Endodermal cell (in vitro differentiated cells): Measurements from ENCODE around the gene TGFB1. TPM values are rescaled to one million over a fixed set of nuclear protein-coding genes. Genes with fewer than 3 reads are reported as not detected.

Experiments used
- DNase-seq: peaks from one replicate; pipeline ENCODE4 v3.0.0-alpha.2; 2017
- H3K27ac ChIP-seq: 2 replicates; pipeline ENCODE4 v1.5.1; 2013; ENCODE audit warnings: mild to moderate bottlenecking, low read depth, low read length, moderate library complexity
- H3K27me3 ChIP-seq: 2 replicates; pipeline ENCODE4 v1.6.1; 2013; ENCODE audit warnings: mild to moderate bottlenecking, low read length, moderate library complexity; ENCODE audit not compliant: insufficient read depth, control insufficient read depth, poor library complexity, severe bottlenecking
- H3K36me3 ChIP-seq: 2 replicates; pipeline ENCODE4 v1.7.0; 2013; ENCODE audit warnings: mild to moderate bottlenecking, low read length, moderate library complexity; ENCODE audit not compliant: control insufficient read depth, insufficient read depth
- H3K4me1 ChIP-seq: one replicate; pipeline ENCODE4 v1.7.0; 2013; ENCODE audit warnings: low read length; ENCODE audit not compliant: control insufficient read depth, insufficient read depth
- H3K4me3 ChIP-seq: 2 replicates; pipeline ENCODE4 v1.5.1; 2013; ENCODE audit warnings: mild to moderate bottlenecking, low read length, moderate library complexity
- H3K9ac ChIP-seq: 2 replicates; pipeline ENCODE4 v1.6.1; 2013; ENCODE audit warnings: mild to moderate bottlenecking, low read length, moderate library complexity; ENCODE audit not compliant: poor library complexity, severe bottlenecking; ENCODE audit errors: extremely low read depth
- H3K9me3 ChIP-seq: 2 replicates; pipeline ENCODE4 v1.6.1; 2013; ENCODE audit warnings: mild to moderate bottlenecking, low read length, moderate library complexity; ENCODE audit not compliant: control insufficient read depth
- H3K27ac Mint-ChIP-seq: 2 replicates; pipeline ENCODE4 v1.8.0; 2020; ENCODE audit warnings: mixed read lengths
- H3K27me3 Mint-ChIP-seq: 2 replicates; pipeline ENCODE4 v1.8.0; 2021; ENCODE audit warnings: mild to moderate bottlenecking, mixed read lengths; ENCODE audit not compliant: insufficient read depth
- H3K36me3 Mint-ChIP-seq: 2 replicates; pipeline ENCODE4 v1.8.0; 2020; ENCODE audit warnings: low read depth, mixed read lengths
- H3K4me1 Mint-ChIP-seq: 2 replicates; pipeline ENCODE4 v1.8.0; 2020; ENCODE audit warnings: mixed read lengths
- H3K4me3 Mint-ChIP-seq: 2 replicates; pipeline ENCODE4 v1.8.0; 2020; ENCODE audit warnings: mild to moderate bottlenecking, moderate library complexity, mixed read lengths
- H3K9me3 Mint-ChIP-seq: 2 replicates; pipeline ENCODE4 v1.8.0; 2020; ENCODE audit warnings: mild to moderate bottlenecking, mixed read lengths
- CTCF ChIP-seq: fragments of 200-600 bp; sonication (generic); conservative IDR thresholded peaks from 2 replicates; pipeline ENCODE4 v1.5.0; 2021; ENCODE audit warnings: antibody characterized with exemption, mild to moderate bottlenecking
- WGBS, 2 experiments: methylation state at CpG; one replicate each; pipeline versions ENCODE4 v1.1.5 to v1.1.7; 2013; ENCODE audit warnings: missing lambda C conversion rate in 2 of 2, mixed read lengths in 1 of 2; ENCODE audit not compliant: insufficient coverage in 1 of 2, insufficient read length in 1 of 2; 5-methylcytosine and 5-hydroxymethylcytosine counted together
- total RNA-seq, 2 donors: library from RNA; stranded (reverse); fragmentation: NEBNext Ultra II Directional in 1 of 2; extraction: Animal tissue kit (Norgen Biotek cat#: 25700) in 1 of 2; gene quantifications; 2 replicates in 1 of 2; 3 replicates in 1 of 2; pipeline ENCODE4 v1.2.1, GENCODE V29; 2021

The TGFB1 gene
- total RNA-seq, 2 donors from 2014 or later: 56.3 to 60.1 TPM

DNA sequence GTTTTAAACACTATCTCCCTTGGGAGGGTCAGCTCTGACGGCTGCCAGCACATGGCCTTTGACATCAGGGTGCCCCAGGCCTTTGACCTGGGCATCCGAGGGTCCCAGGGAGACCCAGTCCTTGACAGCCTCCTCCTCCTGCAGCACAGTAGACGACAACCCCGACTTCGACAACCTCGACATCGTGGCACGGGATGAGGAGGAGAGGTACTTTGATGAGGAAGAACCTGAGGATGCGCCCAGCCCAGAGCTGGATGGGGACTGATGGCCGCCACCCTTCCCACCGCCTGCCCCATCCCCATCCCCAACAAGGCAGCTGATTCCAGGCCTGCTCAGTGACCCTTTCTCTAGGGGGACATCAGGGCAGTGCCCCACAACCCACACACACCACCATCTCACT is 31.3 kb downstream of the TGFB1 start:
- no peak overlapping the region for H3K9ac ChIP-seq
- Mint-ChIP-seq H3K36me3 (peaks cover 39% of the 10 kb centered on the region), H3K27ac (peak overlapping the region; percentile 89), H3K4me3 (no peak overlapping the region), H3K9me3 (no peaks in the 10 kb centered on the region), H3K4me1 (peaks cover 43% of the 10 kb centered on the region), H3K27me3 (no peaks in the 10 kb centered on the region)
- peak overlapping the region; percentile 75 for H3K27ac ChIP-seq
- 99 to 100% methylated on average over 1 to 11 of the region's 11 CpGs for WGBS, 2 experiments
- H3K4me1 ChIP-seq: peaks cover 20% of the 10 kb centered on the region
- H3K27me3 ChIP-seq: no peaks in the 10 kb centered on the region
- H3K36me3 ChIP-seq: peaks cover 41% of the 10 kb centered on the region
- no peaks in the 10 kb centered on the region for H3K9me3 ChIP-seq
- no peak for DNase-seq
- TF ChIP-seq CTCF: no peak
- H3K4me3 ChIP-seq: no peak overlapping the region

DNA sequence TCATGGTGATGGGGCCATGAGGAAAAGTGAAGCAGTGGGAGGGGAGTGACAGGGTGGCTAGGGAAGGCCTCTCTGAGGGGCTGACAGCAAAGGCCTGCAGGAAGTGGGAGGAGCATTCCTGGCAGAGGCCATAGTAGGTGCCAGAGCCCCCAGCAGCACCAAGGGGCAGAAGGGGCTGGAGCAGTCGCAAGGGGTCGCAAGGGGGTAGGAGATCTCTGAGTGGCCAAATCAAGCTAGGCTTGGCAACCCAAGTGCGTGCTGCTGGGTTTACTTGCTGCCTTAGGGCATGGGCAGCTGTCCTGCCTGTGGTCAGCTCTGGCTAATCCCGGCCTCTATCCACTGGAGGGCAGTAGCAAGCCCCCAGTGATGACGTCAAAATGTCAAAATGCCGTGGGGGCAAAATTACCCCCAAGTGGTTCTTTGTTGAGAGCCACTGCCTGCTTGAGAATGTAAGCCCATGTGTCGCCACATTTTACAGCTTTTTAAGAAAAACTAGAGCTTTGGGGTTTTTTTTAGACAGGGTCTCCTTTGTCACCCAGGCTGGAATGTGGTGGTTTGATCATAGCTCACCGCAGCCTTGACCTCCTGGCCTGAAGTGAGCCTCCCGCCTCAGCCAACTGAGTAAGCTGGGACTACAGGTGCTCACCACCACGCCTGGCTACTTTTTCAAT is 32.0 kb downstream of the TGFB1 start:
- H3K9ac ChIP-seq: no peak overlapping the region
- no peak overlapping the region for H3K4me3 ChIP-seq
- H3K9me3 ChIP-seq: no peaks in the 10 kb centered on the region
- H3K27me3 ChIP-seq: no peaks in the 10 kb centered on the region
- 59 to 86% methylated on average over 4 to 10 of the region's 10 CpGs for WGBS, 2 experiments
- TF ChIP-seq CTCF: peak; percentile 83
- H3K27ac ChIP-seq: peak overlapping the region; percentile 75
- Mint-ChIP-seq H3K27me3 (no peaks in the 10 kb centered on the region), H3K27ac (peak overlapping the region; percentile 89), H3K36me3 (peaks cover 44% of the 10 kb centered on the region), H3K4me1 (peaks cover 39% of the 10 kb centered on the region), H3K4me3 (no peak overlapping the region), H3K9me3 (peaks cover 2% of the 10 kb centered on the region)
- DNase-seq: peak; percentile 91
- peaks cover 48% of the 10 kb centered on the region for H3K36me3 ChIP-seq
- H3K4me1 ChIP-seq: peaks cover 20% of the 10 kb centered on the region

DNA sequence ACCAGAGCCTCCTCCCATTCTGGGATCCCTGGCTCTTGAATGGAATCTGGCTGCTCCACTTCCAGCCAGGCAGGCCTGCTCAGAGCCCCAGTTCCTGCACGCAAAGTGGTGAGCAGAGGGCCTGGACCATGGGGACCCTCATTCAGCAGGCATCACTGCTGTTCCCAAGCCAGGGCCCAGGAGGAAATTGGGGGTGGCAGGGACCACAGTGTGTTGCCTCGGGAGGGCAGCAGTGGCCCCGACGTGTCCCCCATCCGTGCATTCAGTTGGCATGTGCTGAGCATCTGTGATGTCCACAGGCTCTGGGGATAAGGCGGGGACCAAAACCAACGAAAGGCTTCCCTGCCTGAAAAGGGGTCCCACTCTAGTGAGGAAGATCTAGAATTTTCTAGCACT is 32.5 kb downstream of the TGFB1 start:
- TF ChIP-seq CTCF: no peak
- Mint-ChIP-seq H3K27ac (peak overlapping the region; percentile 55), H3K36me3 (peaks cover 50% of the 10 kb centered on the region), H3K27me3 (no peaks in the 10 kb centered on the region), H3K4me1 (peaks cover 36% of the 10 kb centered on the region), H3K4me3 (no peak overlapping the region), H3K9me3 (peaks cover 4% of the 10 kb centered on the region)
- Histone ChIP-seq H3K4me3 (no peak overlapping the region), H3K36me3 (peaks cover 54% of the 10 kb centered on the region), H3K27me3 (no peaks in the 10 kb centered on the region), H3K9ac (no peak overlapping the region), H3K27ac (no peak overlapping the region), H3K9me3 (no peaks in the 10 kb centered on the region), H3K4me1 (peaks cover 17% of the 10 kb centered on the region)
- 94 to 95% methylated on average over 7 of the region's 7 CpGs for WGBS, 2 experiments
- DNase-seq: peak; percentile 53
